GM21447 (cell line): Measurements from ENCODE around the gene ZNF227.
"Not testable (repeated sequence)": the region's sequence is repeated elsewhere in the genome, so short reads cannot be mapped to it uniquely, and the experiment has no call there.

Experiments
- ATAC-seq: cut with Tn5 transposase; IDR thresholded peaks from one replicate; pipeline ENCODE4 v1.9.1; 2021; ENCODE audit not compliant: unreplicated experiment

ZNF227 gene

GRCh38 chr19:44236384-44236783 lies 24.1 kb downstream of the ZNF227 start:
- no peak for ATAC-seq

GRCh38 chr19:44252332-44252731 lies 40.0 kb downstream of the ZNF227 start:
- not testable (repeated sequence) for ATAC-seq

GRCh38 chr19:44253392-44253791 lies 41.1 kb downstream of the ZNF227 start:
- not testable (repeated sequence) for ATAC-seq

- ATAC-seq, result no peak
These were observed 42.2 kb downstream of the ZNF227 start for GRCh38 chr19:44254496-44254895.

GRCh38 chr19:44255705-44256411 lies 43.5 kb downstream of the ZNF227 start:
- no peak for ATAC-seq

GRCh38 chr19:44258136-44258535 lies 45.8 kb downstream of the ZNF227 start:
- ATAC-seq, result no peak

GRCh38 chr19:44258835-44259413 lies 46.6 kb downstream of the ZNF227 start:
- no peak for ATAC-seq

GRCh38 chr19:44260343-44260681 lies 48.0 kb downstream of the ZNF227 start:
- ATAC-seq, result no peak

- ATAC-seq, result no peak
These were observed 48.5 kb downstream of the ZNF227 start for GRCh38 chr19:44260695-44261446.

- ATAC-seq, result no peak
These were observed 65.0 kb downstream of the ZNF227 start for GRCh38 chr19:44277331-44277730.

- ATAC-seq, result no peak
These were observed 65.9 kb downstream of the ZNF227 start for GRCh38 chr19:44278181-44278690.

- ATAC-seq, result no peak
These were observed 68.6 kb downstream of the ZNF227 start for GRCh38 chr19:44280916-44281315.

- ATAC-seq, result no peak
These were observed 70.5 kb downstream of the ZNF227 start for GRCh38 chr19:44282846-44283245.

- no peak for ATAC-seq
These were observed 72.6 kb downstream of the ZNF227 start for GRCh38 chr19:44284968-44285367.
